ENCODE measurements around the gene SEPTIN12.

Gene SEPTIN12

GRCh38 chr16:4787627-4788482 lies at the start of gene SEPTIN12:
TSS of gene SEPTIN12 (minus strand) at chr16:4788345. CDS start at chr16:4787645, 700 bp downstream.
- DNase-seq (ENCODE audit: low read depth): no peak

- no peak for DNase-seq (ENCODE audit: low read depth)
These were observed 48.6 kb upstream of the SEPTIN12 start for GRCh38 chr16:4836727-4837126.

- DNase-seq (ENCODE audit: low read depth): no peak
These were observed 45.4 kb upstream of the SEPTIN12 start for GRCh38 chr16:4833584-4833983.

GRCh38 chr16:4832698-4833343 lies 44.7 kb upstream of the SEPTIN12 start:
- no peak for DNase-seq (ENCODE audit: low read depth)

GRCh38 chr16:4831616-4832015 lies 43.5 kb upstream of the SEPTIN12 start:
- DNase-seq (ENCODE audit: low read depth): no peak

- no peak for DNase-seq (ENCODE audit: low read depth)
These were observed 42.3 kb upstream of the SEPTIN12 start for GRCh38 chr16:4830408-4830807.

GRCh38 chr16:4828567-4829321 lies 40.6 kb upstream of the SEPTIN12 start:
- DNase-seq (ENCODE audit: low read depth): no peak

GRCh38 chr16:4826980-4827379 lies 38.8 kb upstream of the SEPTIN12 start:
- no peak for DNase-seq (ENCODE audit: low read depth)

GRCh38 chr16:4826526-4826925 lies 38.4 kb upstream of the SEPTIN12 start:
- DNase-seq (ENCODE audit: low read depth): no peak

GRCh38 chr16:4825196-4825595 lies 37.1 kb upstream of the SEPTIN12 start:
- no peak for DNase-seq (ENCODE audit: low read depth)

GRCh38 chr16:4820652-4821051 lies 32.5 kb upstream of the SEPTIN12 start:
- no peak for DNase-seq (ENCODE audit: low read depth)

- no peak for DNase-seq (ENCODE audit: low read depth)
These were observed 26.5 kb upstream of the SEPTIN12 start for GRCh38 chr16:4814542-4815173.

- DNase-seq (ENCODE audit: low read depth): no peak
These were observed 25.9 kb upstream of the SEPTIN12 start for GRCh38 chr16:4814046-4814445.

GRCh38 chr16:4813251-4814003 lies 25.3 kb upstream of the SEPTIN12 start:
- no peak for DNase-seq (ENCODE audit: low read depth)

GRCh38 chr16:4811773-4812172 lies 23.6 kb upstream of the SEPTIN12 start:
- no peak for DNase-seq (ENCODE audit: low read depth)

- no peak for DNase-seq (ENCODE audit: low read depth)
These were observed 23.1 kb upstream of the SEPTIN12 start for GRCh38 chr16:4811242-4811641.

GRCh38 chr16:4806280-4806679 lies 18.1 kb upstream of the SEPTIN12 start:
- DNase-seq (ENCODE audit: low read depth): no peak

GRCh38 chr16:4805231-4805630 lies 17.1 kb upstream of the SEPTIN12 start:
- DNase-seq (ENCODE audit: low read depth): no peak

GRCh38 chr16:4803898-4804762 lies 16.0 kb upstream of the SEPTIN12 start:
- DNase-seq (ENCODE audit: low read depth): no peak

- DNase-seq (ENCODE audit: low read depth): no peak
These were observed 15.3 kb upstream of the SEPTIN12 start for GRCh38 chr16:4803401-4803844.

All from GM04503 (cell line).